ENCODE results near the gene BORCS6.
A peak's percentile ranks its signal among the peaks of the same experiment; 100 is the strongest.
"Not testable (repeated sequence)": the region's sequence is repeated elsewhere in the genome, so short reads cannot be mapped to it uniquely, and the experiment has no call there.

The BORCS6 gene

GRCh38 chr17:8173056-8173870 lies 16.7 kb downstream of the BORCS6 start:
- DNase-seq (ENCODE audit: low spot score) = peak; percentile 87

- not testable (repeated sequence) for DNase-seq (ENCODE audit: low spot score)
Observed at GRCh38 chr17:8170186-8170585, 19.8 kb downstream of the BORCS6 start.

GRCh38 chr17:8167526-8167925 lies 22.5 kb downstream of the BORCS6 start:
- no peak for DNase-seq (ENCODE audit: low spot score)

- no peak for DNase-seq (ENCODE audit: low spot score)
Observed at GRCh38 chr17:8166731-8167130, 23.2 kb downstream of the BORCS6 start.

- no peak for DNase-seq (ENCODE audit: low spot score)
Observed at GRCh38 chr17:8164815-8165131, 25.2 kb downstream of the BORCS6 start.

GRCh38 chr17:8163978-8164814 lies 25.8 kb downstream of the BORCS6 start:
- DNase-seq (ENCODE audit: low spot score) = peak; percentile 83

- DNase-seq (ENCODE audit: low spot score) = no peak
Observed at GRCh38 chr17:8162997-8163977, 26.7 kb downstream of the BORCS6 start.

GRCh38 chr17:8162233-8162996 lies 27.6 kb downstream of the BORCS6 start, which contains the start of gene VAMP2:
TSS of gene VAMP2 (minus strand) at chr17:8162948. CDS start at chr17:8162879, 69 bp downstream.
- DNase-seq (ENCODE audit: low spot score) = peak; percentile 81

GRCh38 chr17:8161289-8162232 lies 28.4 kb downstream of the BORCS6 start:
- DNase-seq (ENCODE audit: low spot score) = no peak

- no peak for DNase-seq (ENCODE audit: low spot score)
Observed at GRCh38 chr17:8160741-8161221, 29.2 kb downstream of the BORCS6 start.

GRCh38 chr17:8160224-8160577 lies 29.8 kb downstream of the BORCS6 start:
- no peak for DNase-seq (ENCODE audit: low spot score)

- no peak for DNase-seq (ENCODE audit: low spot score)
Observed at GRCh38 chr17:8159459-8160223, 30.3 kb downstream of the BORCS6 start.

GRCh38 chr17:8159032-8159400 lies 31.0 kb downstream of the BORCS6 start:
- DNase-seq (ENCODE audit: low spot score) = no peak

- DNase-seq (ENCODE audit: low spot score) = peak; percentile 84
Observed at GRCh38 chr17:8158267-8159031, 31.5 kb downstream of the BORCS6 start.

GRCh38 chr17:8156246-8156992 lies 33.6 kb downstream of the BORCS6 start:
- peak; percentile 100 for DNase-seq (ENCODE audit: low spot score)

- DNase-seq (ENCODE audit: low spot score) = no peak
Observed at GRCh38 chr17:8155996-8156245, 34.1 kb downstream of the BORCS6 start.

- DNase-seq (ENCODE audit: low spot score) = no peak
Observed at GRCh38 chr17:8155231-8155995, 34.6 kb downstream of the BORCS6 start.

Data from CD4-positive, alpha-beta T cell treated with Interleukin-6 at 100 ng/mL for 8 hours (primary cell).